Sigmoid colon (tissue), 4 donors: ENCODE results near the gene BLCAP.
A peak's percentile ranks its signal among the peaks of the same experiment; 100 is the strongest.

ENCODE experiments used
- POLR2AphosphoS5 ChIP-seq, 4 donors: sonication (generic); formaldehyde crosslinking; IDR thresholded peaks; one replicate each; pipeline ENCODE4 v1.6.1; 2017; ENCODE audit warnings: antibody characterized with exemption in 4 of 4
- TF ChIP-seq, protein P1 (sequence below), 4 experiments: fragments of 450-650 bp in 3 of 4; fragments of 200-600 bp in 1 of 4; IDR thresholded peaks; one replicate each; pipeline ENCODE4 v1.5.1; 2016 to 2019; ENCODE audit warnings: antibody characterized with exemption in 4 of 4, mild to moderate bottlenecking in 3 of 4, moderate library complexity in 2 of 4

DNA sequence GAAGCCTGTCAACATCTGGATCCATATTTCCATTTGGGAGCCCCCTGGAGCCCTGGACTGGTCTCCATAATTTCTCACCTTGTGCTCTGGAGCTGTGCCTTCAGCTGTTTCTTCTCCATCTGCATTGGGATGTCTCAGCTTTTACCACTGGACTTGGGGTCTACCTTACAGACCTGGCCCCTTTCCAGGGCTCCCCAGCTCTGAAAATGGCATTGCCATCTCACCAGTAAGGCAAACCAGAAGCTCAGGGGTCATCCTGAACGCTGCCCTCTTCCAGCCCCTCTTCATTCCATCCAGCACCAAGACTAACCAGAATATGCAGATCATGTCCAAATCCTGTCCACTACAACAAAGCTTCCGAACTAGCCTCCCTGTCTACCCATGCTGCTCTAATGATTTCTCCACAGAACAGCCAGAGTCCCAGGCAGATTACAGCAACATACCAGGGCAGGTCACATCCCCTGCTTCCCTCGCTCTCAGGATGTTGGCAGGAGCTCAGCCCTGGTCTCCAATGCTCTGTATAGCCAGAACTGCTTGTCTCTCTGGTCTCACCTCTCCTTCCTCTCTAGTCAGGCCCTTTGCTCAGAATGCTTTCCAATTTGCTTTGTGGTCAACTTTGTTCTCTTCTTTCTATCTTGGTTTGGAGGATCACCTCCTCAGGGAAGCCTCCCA, 24.3 kb downstream of the BLCAP start:
- TF ChIP-seq, protein P1, sequence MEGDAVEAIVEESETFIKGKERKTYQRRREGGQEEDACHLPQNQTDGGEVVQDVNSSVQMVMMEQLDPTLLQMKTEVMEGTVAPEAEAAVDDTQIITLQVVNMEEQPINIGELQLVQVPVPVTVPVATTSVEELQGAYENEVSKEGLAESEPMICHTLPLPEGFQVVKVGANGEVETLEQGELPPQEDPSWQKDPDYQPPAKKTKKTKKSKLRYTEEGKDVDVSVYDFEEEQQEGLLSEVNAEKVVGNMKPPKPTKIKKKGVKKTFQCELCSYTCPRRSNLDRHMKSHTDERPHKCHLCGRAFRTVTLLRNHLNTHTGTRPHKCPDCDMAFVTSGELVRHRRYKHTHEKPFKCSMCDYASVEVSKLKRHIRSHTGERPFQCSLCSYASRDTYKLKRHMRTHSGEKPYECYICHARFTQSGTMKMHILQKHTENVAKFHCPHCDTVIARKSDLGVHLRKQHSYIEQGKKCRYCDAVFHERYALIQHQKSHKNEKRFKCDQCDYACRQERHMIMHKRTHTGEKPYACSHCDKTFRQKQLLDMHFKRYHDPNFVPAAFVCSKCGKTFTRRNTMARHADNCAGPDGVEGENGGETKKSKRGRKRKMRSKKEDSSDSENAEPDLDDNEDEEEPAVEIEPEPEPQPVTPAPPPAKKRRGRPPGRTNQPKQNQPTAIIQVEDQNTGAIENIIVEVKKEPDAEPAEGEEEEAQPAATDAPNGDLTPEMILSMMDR (IDR thresholded peaks at IDR 0.05), result no peak
- TF ChIP-seq POLR2AphosphoS5 (IDR thresholded peaks at IDR 0.05), result peak in 1 of 4 donors; percentile 3
